ENCODE measurements around the gene TMC7. TPM values are rescaled to one million over a fixed set of nuclear protein-coding genes. Genes with fewer than 3 reads are reported as not detected.

The TMC7 gene
- polyA plus RNA-seq, 1 experiment, result 0.40 TPM

GRCh38 chr16:19109288-19109664 lies 125.5 kb downstream of the TMC7 start:
- DNase-seq (ENCODE audit: low read depth), result no peak
- CTCF ChIA-PET, result no interaction called here
- TF ChIP-seq CTCF (IDR thresholded peaks at IDR 0.05; ENCODE audit: insufficient read depth, low read depth, low read length), result no peak
- H3K27me3 ChIP-seq (ENCODE audit: control insufficient read depth, insufficient read depth, low read length), result no peaks in the 10 kb centered on the region
- no peak overlapping the region for H3K4me3 ChIP-seq (ENCODE audit: low read depth, low read length)
- no peaks in the 10 kb centered on the region for H3K36me3 ChIP-seq (ENCODE audit: control insufficient read depth, insufficient read depth, low read length)
- POLR2A ChIA-PET, result no interaction called here

- CTCF ChIA-PET, result interaction anchor here (0.7 to 1.7 kb wide), 4 partner anchors 8 to 25 kb away, joined by 3 to 4 read pairs (median 4); no protein-coding TSS in a partner anchor
- TF ChIP-seq CTCF (IDR thresholded peaks at IDR 0.05; ENCODE audit: insufficient read depth, low read depth, low read length), result no peak
- DNase-seq (ENCODE audit: low read depth), result no peak
- Histone ChIP-seq H3K4me3 (ENCODE audit: low read depth, low read length) (no peak overlapping the region), H3K36me3 (ENCODE audit: control insufficient read depth, insufficient read depth, low read length) (peaks cover 6% of the 10 kb centered on the region), H3K27me3 (ENCODE audit: control insufficient read depth, insufficient read depth, low read length) (no peaks in the 10 kb centered on the region)
- POLR2A ChIA-PET, result no interaction called here
Measured at GRCh38 chr16:19110537-19111360, 127.0 kb downstream of the TMC7 start.

DNA sequence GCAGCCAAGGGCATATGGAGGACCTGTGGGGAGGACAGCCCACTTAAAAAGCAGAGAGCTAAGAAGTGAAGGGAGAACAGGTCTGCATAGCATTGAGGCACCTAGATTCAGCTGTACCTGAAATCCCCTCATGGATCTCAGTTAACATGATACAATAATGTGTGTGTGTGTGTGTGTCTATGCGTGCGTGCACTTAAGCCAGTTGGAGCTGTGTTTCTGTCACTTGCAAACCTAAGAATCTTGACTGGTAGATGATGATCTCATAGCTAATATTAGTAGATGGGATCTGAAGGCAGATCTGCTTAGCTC lies 128.3 kb downstream of the TMC7 start:
- no peaks in the 10 kb centered on the region for H3K27me3 ChIP-seq (ENCODE audit: control insufficient read depth, insufficient read depth, low read length)
- POLR2A ChIA-PET, result no interaction called here
- DNase-seq (ENCODE audit: low read depth), result no peak
- CTCF ChIA-PET, result interaction anchor here (1.0 to 3.4 kb wide), 5 partner anchors 10 to 390 kb away, joined by 3 to 12 read pairs (median 5); no protein-coding TSS in a partner anchor
- H3K4me3 ChIP-seq (ENCODE audit: low read depth, low read length), result no peak overlapping the region
- TF ChIP-seq CTCF (IDR thresholded peaks at IDR 0.05; ENCODE audit: insufficient read depth, low read depth, low read length), result no peak
- H3K36me3 ChIP-seq (ENCODE audit: control insufficient read depth, insufficient read depth, low read length), result peaks cover 10% of the 10 kb centered on the region

Small RNAs within 50 kb of the gene (small RNA-seq; reads per million reads assigned to genes)
- not detected for gene RNU6-1340P (ENCODE audit: insufficient read length, low read depth, low replicate concordance)

Other genes starting within 250 kb of the TMC7 start
- 2,792 and 4,325 TPM in 2 replicates for gene RPS15A, start 193.6 kb upstream of the TMC7 start, polyA plus RNA-seq (2011; rRNA removed)
- 178 and 258 TPM in 2 replicates for gene ARL6IP1, start 182.4 kb upstream of the TMC7 start, polyA plus RNA-seq (2011; rRNA removed)
- 20.5 and 31.0 TPM in 2 replicates for gene SMG1, start 57.5 kb upstream of the TMC7 start, polyA plus RNA-seq (2011; rRNA removed)
- gene COQ7, start 83.7 kb downstream of the TMC7 start, polyA plus RNA-seq (2011; rRNA removed), result 10.7 and 13.1 TPM in 2 replicates
- 14.9 and 15.8 TPM in 2 replicates for gene ITPRIPL2, start 130.0 kb downstream of the TMC7 start, polyA plus RNA-seq (2011; rRNA removed)
- 0.09 TPM in 1 of 2 replicates, not detected in the other for gene SYT17, start 184.3 kb downstream of the TMC7 start, polyA plus RNA-seq (2011; rRNA removed)

Data from BJ (cell line).